H1 (cell line): ENCODE results near the gene ATAD3B. TPM values are rescaled to one million over a fixed set of nuclear protein-coding genes. Genes with fewer than 3 reads are reported as not detected.

Experiments used
- BACH1 ChIP-seq: IDR thresholded peaks from 2 replicates; pipeline ENCODE4 v1.6.1; 2012; ENCODE audit warnings: low read length, improper control_type of control experiment
- BCL11A ChIP-seq, 2 experiments: IDR thresholded peaks; one replicate each; pipeline ENCODE4 v1.6.1; 2011; ENCODE audit warnings: low read depth in 2 of 2, low read length in 2 of 2, mild to moderate bottlenecking in 2 of 2
- CHD2 ChIP-seq: IDR thresholded peaks from 2 replicates; pipeline ENCODE4 v1.6.1; 2012; ENCODE audit warnings: low read length, improper control_type of control experiment
- CTBP2 ChIP-seq: IDR thresholded peaks from 2 replicates; pipeline ENCODE4 v1.7.0; 2011; ENCODE audit warnings: borderline replicate concordance, mild to moderate bottlenecking, moderate library complexity, mixed read lengths, low read length; ENCODE audit not compliant: insufficient read depth, insufficient read length
- EZH2 ChIP-seq: fragments of 200-600 bp; sonication (generic); IDR thresholded peaks from 2 replicates; pipeline ENCODE4 v1.7.1; 2012; ENCODE audit warnings: low read depth, mild to moderate bottlenecking, moderate library complexity, low read length, inconsistent platforms; ENCODE audit not compliant: severe bottlenecking
- FOSL1 ChIP-seq: IDR thresholded peaks from 2 replicates; pipeline ENCODE4 v1.6.1; 2011; ENCODE audit warnings: mild to moderate bottlenecking, low read depth, low read length, moderate library complexity; ENCODE audit not compliant: insufficient read depth
- HDAC6 ChIP-seq: IDR thresholded peaks from one replicate; pipeline ENCODE4 v1.7.1; 2012; ENCODE audit warnings: low read depth, mild to moderate bottlenecking, inconsistent platforms, low read length, moderate library complexity
- KDM1A ChIP-seq: fragments of 200-600, 300-600 bp; sonication (generic); IDR thresholded peaks from 2 replicates; pipeline ENCODE4 v1.7.1; 2016; ENCODE audit warnings: mild to moderate bottlenecking, low read length, borderline replicate concordance
- MAFK ChIP-seq: IDR thresholded peaks from 2 replicates; pipeline ENCODE4 v1.6.1; 2012; ENCODE audit warnings: low read depth, mild to moderate bottlenecking, improper control_type of control experiment, low read length
- NANOG ChIP-seq: IDR thresholded peaks from 2 replicates; pipeline ENCODE4 v1.6.1; 2011; ENCODE audit warnings: low read length, low read depth, mild to moderate bottlenecking, inconsistent platforms; ENCODE audit not compliant: insufficient read depth, poor library complexity, severe bottlenecking
- POLR2A ChIP-seq, 2 experiments: IDR thresholded peaks; 1 replicate in 1 of 2; 2 replicates in 1 of 2; pipeline ENCODE4 v1.6.1; 2011; ENCODE audit warnings: low read depth in 2 of 2, low read length in 2 of 2, mild to moderate bottlenecking in 2 of 2; ENCODE audit errors: control extremely low read depth in 1 of 2
- POU5F1 ChIP-seq: IDR thresholded peaks from 2 replicates; pipeline ENCODE4 v1.6.1; 2011; ENCODE audit warnings: low read depth, mild to moderate bottlenecking, low read length, moderate library complexity
- RAD21 ChIP-seq, 2 experiments: IDR thresholded peaks in 1 of 2; conservative IDR thresholded peaks in 1 of 2; 2 replicates each; pipeline ENCODE4 v1.6.1; 2011; ENCODE audit warnings: low read depth in 2 of 2, low read length in 2 of 2, improper control_type of control experiment in 1 of 2, inconsistent platforms in 1 of 2, mild to moderate bottlenecking in 1 of 2, moderate library complexity in 1 of 2
- SAP30 ChIP-seq: fragments of 300-600 bp; sonication (generic); IDR thresholded peaks from 2 replicates; pipeline ENCODE4 v1.7.1; 2012; ENCODE audit warnings: low read length, moderate library complexity, mild to moderate bottlenecking, inconsistent platforms; ENCODE audit not compliant: insufficient read depth, insufficient replicate concordance
- SIRT6 ChIP-seq: IDR thresholded peaks from one replicate; pipeline ENCODE4 v1.7.1; 2012; ENCODE audit warnings: low read length, inconsistent platforms
- SP1 ChIP-seq: IDR thresholded peaks from 2 replicates; pipeline ENCODE4 v1.6.1; 2011; ENCODE audit warnings: low read depth, low read length
- SP2 ChIP-seq: IDR thresholded peaks from 2 replicates; pipeline ENCODE4 v1.6.1; 2012; ENCODE audit warnings: mild to moderate bottlenecking, low read length, inconsistent platforms
- SRF ChIP-seq: IDR thresholded peaks from 2 replicates; pipeline ENCODE4 v1.6.1; 2011; ENCODE audit warnings: mild to moderate bottlenecking, low read depth, low read length, moderate library complexity
- SUZ12 ChIP-seq: fragments of 200-600 bp; sonication (generic); IDR thresholded peaks from 2 replicates; pipeline ENCODE4 v1.6.1; 2012; ENCODE audit warnings: mild to moderate bottlenecking, inconsistent platforms, low read length, moderate library complexity, mixed read lengths
- YY1 ChIP-seq: IDR thresholded peaks from 2 replicates; pipeline ENCODE4 v1.6.1; 2011; ENCODE audit warnings: low read depth, mild to moderate bottlenecking, low read length
- ZNF274 ChIP-seq: IDR thresholded peaks from 2 replicates; pipeline ENCODE4 v1.7.0; 2012; ENCODE audit warnings: low read length, borderline replicate concordance; ENCODE audit errors: extremely low read depth
- polyA plus RNA-seq, 7 experiments: library from polyadenylated mRNA; depleted of rRNA in 3 of 7; stranded (reverse) in 5 of 7; unstranded in 2 of 7; fragments of >200 nt in 5 of 7; fragments of 200-250 nt in 2 of 7; gene quantifications; 1 replicate in 5 of 7; 2 replicates in 1 of 7; 4 replicates in 1 of 7; pipeline versions ENCODE4 v1.2.1 to v1.2.3, GENCODE V29; 2011 to 2013; ENCODE audit warnings: missing spikeins in 2 of 7, mixed read lengths in 2 of 7
- total RNA-seq: library from RNA; stranded (reverse); fragmentation: NEBNext Ultra II Directional; extraction: Animal tissue kit (Norgen Biotek cat#: 25700); gene quantifications from 2 replicates; pipeline ENCODE4 v1.2.1, GENCODE V29; 2021
- TF ChIP-seq, protein P1 (sequence below): IDR thresholded peaks from 2 replicates; pipeline ENCODE4 v1.6.1; 2011; ENCODE audit warnings: low read length, improper control_type of control experiment
- TF ChIP-seq, protein P2 (sequence below): IDR thresholded peaks from 2 replicates; pipeline ENCODE4 v1.6.1; 2012; ENCODE audit warnings: inconsistent platforms

Gene ATAD3B
- total and polyA plus RNA-seq, 2 of the 8 experiments (the other 6 are each of a cell fraction or from before 2014, with no cell fraction given), result 31.3 to 63.0 TPM

DNA sequence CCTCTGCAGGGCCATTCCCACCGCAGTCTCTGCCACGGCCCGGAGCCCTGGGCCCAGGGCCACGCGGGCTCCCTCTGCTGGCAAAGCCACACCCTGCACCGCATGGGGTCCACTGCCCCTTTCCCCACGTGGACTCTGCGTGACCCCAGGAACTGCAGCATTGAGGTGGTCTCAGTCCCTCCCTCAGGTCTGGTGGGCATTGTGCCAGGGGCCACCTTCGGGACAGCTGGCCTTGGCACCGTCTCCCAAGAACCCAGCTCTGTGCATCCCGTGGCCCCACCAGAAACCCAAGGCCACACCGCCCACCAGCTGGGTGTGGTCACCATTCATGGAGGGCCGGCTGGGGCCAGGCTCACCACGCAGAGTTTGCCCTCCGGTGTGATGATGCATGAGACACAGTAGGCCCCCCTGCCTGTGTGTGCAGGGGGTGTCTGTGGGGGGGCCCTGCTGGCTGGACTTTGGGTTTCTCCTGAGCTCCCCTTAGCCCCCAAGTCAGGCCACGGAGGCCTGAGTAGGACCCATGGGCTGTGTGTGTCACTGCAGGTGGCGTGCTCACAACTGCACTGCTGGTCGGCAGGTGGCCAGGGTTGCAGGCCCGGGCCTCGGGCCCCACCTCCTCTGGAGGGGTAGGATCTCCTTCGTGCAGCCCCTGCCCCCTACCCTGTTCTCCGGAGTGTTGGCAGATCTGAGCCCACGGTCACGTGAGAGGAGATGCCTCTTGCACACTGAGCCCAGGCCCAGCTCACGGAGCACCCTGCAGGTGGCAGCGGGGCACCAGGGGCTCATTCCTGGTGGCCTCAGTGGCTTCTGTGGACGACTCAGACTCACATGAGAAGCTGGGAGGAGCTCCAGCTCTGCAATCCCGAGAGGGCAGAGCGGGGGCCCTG lies 30.3 kb upstream of the ATAD3B start (continued):
- TF ChIP-seq KDM1A (no peak), BACH1 (no peak; the same call in 1 of the 2 replicates), CTBP2 (no peak), HDAC6 (no peak), BCL11A (IDR thresholded peaks at IDR 0.05; ENCODE audit: low read depth in 2 of 2, low read length in 2 of 2) (no peak), RAD21 (IDR thresholded peaks at IDR 0.05 in 1 of 2, conservative IDR thresholded peaks at IDR 0.05 in 1 of 2; ENCODE audit: low read depth in 2 of 2, low read length in 2 of 2) (peak; percentile 61 to 72), YY1 (0 out of 2 replicates have a peak, but pooled peaks have one; percentile 13), SIRT6 (no peak), SRF (no peak), SUZ12 (no peak), POU5F1 (no peak), CHD2 (no peak), FOSL1 (no peak), SP1 (no peak), MAFK (no peak), SP2 (no peak), ZNF274 (no peak), EZH2 (no peak), NANOG (no peak), POLR2A (IDR thresholded peaks at IDR 0.05; ENCODE audit: control extremely low read depth in 1 of 2, low read depth in 2 of 2, low read length in 2 of 2) (no peak), SAP30 (no peak)
- TF ChIP-seq, protein P1, sequence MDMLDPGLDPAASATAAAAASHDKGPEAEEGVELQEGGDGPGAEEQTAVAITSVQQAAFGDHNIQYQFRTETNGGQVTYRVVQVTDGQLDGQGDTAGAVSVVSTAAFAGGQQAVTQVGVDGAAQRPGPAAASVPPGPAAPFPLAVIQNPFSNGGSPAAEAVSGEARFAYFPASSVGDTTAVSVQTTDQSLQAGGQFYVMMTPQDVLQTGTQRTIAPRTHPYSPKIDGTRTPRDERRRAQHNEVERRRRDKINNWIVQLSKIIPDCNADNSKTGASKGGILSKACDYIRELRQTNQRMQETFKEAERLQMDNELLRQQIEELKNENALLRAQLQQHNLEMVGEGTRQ, result no peak
- TF ChIP-seq, protein P2, sequence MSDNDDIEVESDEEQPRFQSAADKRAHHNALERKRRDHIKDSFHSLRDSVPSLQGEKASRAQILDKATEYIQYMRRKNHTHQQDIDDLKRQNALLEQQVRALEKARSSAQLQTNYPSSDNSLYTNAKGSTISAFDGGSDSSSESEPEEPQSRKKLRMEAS, result peak; percentile 53
